ENCODE results near the gene LECT2.

LECT2 gene

DNA sequence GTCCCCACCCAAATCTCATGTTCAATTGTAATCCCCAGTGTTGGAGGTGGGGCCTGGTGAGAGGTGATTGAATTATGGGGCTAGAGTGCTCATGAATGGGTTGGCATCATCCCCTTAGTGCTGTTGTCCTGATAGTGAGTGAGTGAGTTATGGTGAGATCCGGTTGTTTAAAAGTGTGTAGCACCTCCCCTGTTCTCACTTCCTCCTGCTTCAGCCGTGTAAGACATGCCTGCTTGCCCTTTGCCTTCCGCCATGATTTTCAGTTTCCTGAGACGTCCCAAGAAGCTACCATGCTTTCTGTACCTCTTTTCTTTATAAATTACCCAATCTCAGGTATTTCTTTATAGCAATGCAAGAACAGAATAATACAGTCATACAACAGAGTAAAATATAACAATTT is 742 bp upstream of the LECT2 start:
- no peak overlapping the region for H3K4me3 ChIP-seq (replicated peaks; ENCODE audit: insufficient read depth, low read length)
- no peak overlapping the region for H3K27ac ChIP-seq (replicated peaks)
- H3K27me3 ChIP-seq (ENCODE audit: insufficient read depth, poor library complexity, severe bottlenecking) = no peaks in the 10 kb centered on the region
- DNase-seq (ENCODE audit: low read depth in 1 of 2, low spot score in 1 of 2) = no peak
- TF ChIP-seq GABPA (IDR thresholded peaks at IDR 0.05; ENCODE audit: low read depth) (no peak), REST (IDR thresholded peaks at IDR 0.05; ENCODE audit: insufficient replicate concordance, low read depth) (no peak), SPI1 (IDR thresholded peaks at IDR 0.05; ENCODE audit: borderline replicate concordance, low read depth) (no peak), POLR2AphosphoS5 (IDR thresholded peaks at IDR 0.05; ENCODE audit: low read depth) (no peak)
- TF ChIP-seq, protein P1, sequence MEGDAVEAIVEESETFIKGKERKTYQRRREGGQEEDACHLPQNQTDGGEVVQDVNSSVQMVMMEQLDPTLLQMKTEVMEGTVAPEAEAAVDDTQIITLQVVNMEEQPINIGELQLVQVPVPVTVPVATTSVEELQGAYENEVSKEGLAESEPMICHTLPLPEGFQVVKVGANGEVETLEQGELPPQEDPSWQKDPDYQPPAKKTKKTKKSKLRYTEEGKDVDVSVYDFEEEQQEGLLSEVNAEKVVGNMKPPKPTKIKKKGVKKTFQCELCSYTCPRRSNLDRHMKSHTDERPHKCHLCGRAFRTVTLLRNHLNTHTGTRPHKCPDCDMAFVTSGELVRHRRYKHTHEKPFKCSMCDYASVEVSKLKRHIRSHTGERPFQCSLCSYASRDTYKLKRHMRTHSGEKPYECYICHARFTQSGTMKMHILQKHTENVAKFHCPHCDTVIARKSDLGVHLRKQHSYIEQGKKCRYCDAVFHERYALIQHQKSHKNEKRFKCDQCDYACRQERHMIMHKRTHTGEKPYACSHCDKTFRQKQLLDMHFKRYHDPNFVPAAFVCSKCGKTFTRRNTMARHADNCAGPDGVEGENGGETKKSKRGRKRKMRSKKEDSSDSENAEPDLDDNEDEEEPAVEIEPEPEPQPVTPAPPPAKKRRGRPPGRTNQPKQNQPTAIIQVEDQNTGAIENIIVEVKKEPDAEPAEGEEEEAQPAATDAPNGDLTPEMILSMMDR (IDR thresholded peaks at IDR 0.05; ENCODE audit: insufficient read depth, low read length) = no peak

GRCh38 chr5:135953850-135954249 is 933 bp downstream of the LECT2 start:
- no peak for DNase-seq (ENCODE audit: low read depth in 1 of 2, low spot score in 1 of 2)
- Histone ChIP-seq H3K27me3 (ENCODE audit: insufficient read depth, poor library complexity, severe bottlenecking) (no peaks in the 10 kb centered on the region), H3K4me3 (replicated peaks; ENCODE audit: insufficient read depth, low read length) (no peak overlapping the region), H3K27ac (replicated peaks) (no peak overlapping the region)
- TF ChIP-seq REST (IDR thresholded peaks at IDR 0.05; ENCODE audit: insufficient replicate concordance, low read depth) = no peak
- TF ChIP-seq, protein P1 (IDR thresholded peaks at IDR 0.05; ENCODE audit: insufficient read depth, low read length) = no peak
- no peak for TF ChIP-seq POLR2AphosphoS5 (IDR thresholded peaks at IDR 0.05; ENCODE audit: low read depth)
- TF ChIP-seq SPI1 (IDR thresholded peaks at IDR 0.05; ENCODE audit: borderline replicate concordance, low read depth) = no peak
- TF ChIP-seq GABPA (IDR thresholded peaks at IDR 0.05; ENCODE audit: low read depth) = no peak

GRCh38 chr5:135952683-135953082 is 2.1 kb downstream of the LECT2 start:
- DNase-seq (ENCODE audit: low read depth in 1 of 2, low spot score in 1 of 2) = no peak
- no peak overlapping the region for H3K27ac ChIP-seq (replicated peaks)
- H3K4me3 ChIP-seq (replicated peaks; ENCODE audit: insufficient read depth, low read length) = no peak overlapping the region
- TF ChIP-seq GABPA (IDR thresholded peaks at IDR 0.05; ENCODE audit: low read depth) = no peak
- TF ChIP-seq SPI1 (IDR thresholded peaks at IDR 0.05; ENCODE audit: borderline replicate concordance, low read depth) = no peak
- no peak for TF ChIP-seq REST (IDR thresholded peaks at IDR 0.05; ENCODE audit: insufficient replicate concordance, low read depth)
- TF ChIP-seq, protein P1 (IDR thresholded peaks at IDR 0.05; ENCODE audit: insufficient read depth, low read length) = no peak
- TF ChIP-seq POLR2AphosphoS5 (IDR thresholded peaks at IDR 0.05; ENCODE audit: low read depth) = no peak
- H3K27me3 ChIP-seq (ENCODE audit: insufficient read depth, poor library complexity, severe bottlenecking) = no peaks in the 10 kb centered on the region
